ENCODE results near the gene CDK5R2.

DNA sequence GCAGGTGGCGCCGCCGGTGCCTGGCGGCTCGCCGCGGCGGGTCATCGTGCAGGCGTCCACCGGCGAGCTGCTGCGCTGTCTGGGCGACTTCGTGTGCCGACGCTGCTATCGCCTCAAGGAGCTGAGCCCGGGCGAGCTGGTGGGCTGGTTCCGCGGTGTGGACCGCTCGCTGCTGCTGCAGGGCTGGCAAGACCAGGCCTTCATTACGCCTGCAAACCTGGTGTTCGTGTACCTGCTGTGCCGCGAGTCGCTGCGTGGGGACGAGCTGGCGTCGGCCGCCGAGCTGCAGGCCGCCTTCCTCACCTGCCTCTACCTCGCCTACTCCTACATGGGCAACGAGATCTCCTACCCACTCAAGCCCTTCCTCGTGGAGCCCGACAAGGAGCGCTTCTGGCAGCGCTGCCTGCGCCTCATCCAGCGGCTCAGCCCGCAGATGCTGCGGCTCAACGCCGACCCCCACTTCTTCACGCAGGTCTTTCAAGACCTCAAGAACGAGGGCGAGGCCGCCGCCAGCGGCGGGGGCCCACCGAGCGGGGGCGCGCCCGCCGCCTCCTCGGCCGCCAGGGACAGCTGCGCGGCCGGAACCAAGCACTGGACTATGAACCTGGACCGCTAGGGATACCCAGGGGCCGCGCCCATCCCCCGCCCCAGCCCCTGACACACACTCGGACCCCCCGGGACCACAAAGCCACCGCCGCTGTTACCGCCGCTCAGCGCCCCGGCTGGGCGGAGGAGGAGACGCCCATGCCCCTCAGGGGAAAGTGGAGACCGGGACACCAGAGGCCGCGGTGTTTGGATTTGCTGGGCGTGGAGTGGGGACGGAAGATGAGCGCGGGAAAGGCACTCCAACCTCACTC, 1.1 kb downstream of the CDK5R2 start:
- TF ChIP-seq POLR2A (IDR thresholded peaks at IDR 0.05), result no peak
- TF ChIP-seq, protein P1, sequence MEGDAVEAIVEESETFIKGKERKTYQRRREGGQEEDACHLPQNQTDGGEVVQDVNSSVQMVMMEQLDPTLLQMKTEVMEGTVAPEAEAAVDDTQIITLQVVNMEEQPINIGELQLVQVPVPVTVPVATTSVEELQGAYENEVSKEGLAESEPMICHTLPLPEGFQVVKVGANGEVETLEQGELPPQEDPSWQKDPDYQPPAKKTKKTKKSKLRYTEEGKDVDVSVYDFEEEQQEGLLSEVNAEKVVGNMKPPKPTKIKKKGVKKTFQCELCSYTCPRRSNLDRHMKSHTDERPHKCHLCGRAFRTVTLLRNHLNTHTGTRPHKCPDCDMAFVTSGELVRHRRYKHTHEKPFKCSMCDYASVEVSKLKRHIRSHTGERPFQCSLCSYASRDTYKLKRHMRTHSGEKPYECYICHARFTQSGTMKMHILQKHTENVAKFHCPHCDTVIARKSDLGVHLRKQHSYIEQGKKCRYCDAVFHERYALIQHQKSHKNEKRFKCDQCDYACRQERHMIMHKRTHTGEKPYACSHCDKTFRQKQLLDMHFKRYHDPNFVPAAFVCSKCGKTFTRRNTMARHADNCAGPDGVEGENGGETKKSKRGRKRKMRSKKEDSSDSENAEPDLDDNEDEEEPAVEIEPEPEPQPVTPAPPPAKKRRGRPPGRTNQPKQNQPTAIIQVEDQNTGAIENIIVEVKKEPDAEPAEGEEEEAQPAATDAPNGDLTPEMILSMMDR (IDR thresholded peaks at IDR 0.05), result no peak
- TF ChIP-seq POLR2AphosphoS5 (IDR thresholded peaks at IDR 0.05), result no peak

All from prostate gland (tissue), 2 donors.